GM19328 (cell line): Measurements from ENCODE around the gene INCA1.

Source experiments
- ATAC-seq: cut with Tn5 transposase; IDR thresholded peaks from one replicate; pipeline ENCODE4 v1.9.1; 2021; ENCODE audit warnings: mild to moderate bottlenecking, moderate library complexity; ENCODE audit not compliant: unreplicated experiment

The INCA1 gene

GRCh38 chr17:4938688-4939545 is 58.4 kb downstream of the INCA1 start:
- ATAC-seq: no peak
